Activated T-cell treated with anti-CD3 and anti-CD28 coated beads, Interleukin-2, amount 50 U/mL, for 72 hours (primary cell): ENCODE results near the gene GPR146. TPM values are rescaled to one million over a fixed set of nuclear protein-coding genes. Genes with fewer than 3 reads are reported as not detected.

Source experiments
- ATAC-seq, 2 donors: fragments of 150-1000 bp; cut with Tn5 transposase; replicated peaks in 1 of 2; 2 replicates each; pipeline ENCODE4 v1.10.0; 2021; ENCODE audit warnings: moderate library complexity in 2 of 2, mild to moderate bottlenecking in 1 of 2
- DNase-seq, 2 donors: peaks; one replicate each; pipeline ENCODE4 v3.0.0; 2021 to 2022; ENCODE audit warnings: mixed read lengths in 1 of 2
- H3K27ac Mint-ChIP-seq: one replicate; pipeline ENCODE4 v1.8.0; 2022; ENCODE audit warnings: mild to moderate bottlenecking, moderate library complexity, mixed read lengths
- H3K27me3 Mint-ChIP-seq: one replicate; pipeline ENCODE4 v1.8.0; 2022; ENCODE audit warnings: low read depth, mixed read lengths
- H3K36me3 Mint-ChIP-seq, 2 donors: one replicate each; pipeline ENCODE4 v1.8.0; 2022; ENCODE audit warnings: mixed read lengths in 2 of 2, mild to moderate bottlenecking in 1 of 2; ENCODE audit not compliant: insufficient read depth in 2 of 2
- H3K4me1 Mint-ChIP-seq: one replicate; pipeline ENCODE4 v1.8.0; 2022; ENCODE audit warnings: low read depth, mixed read lengths
- H3K4me3 Mint-ChIP-seq, 2 donors: one replicate each; pipeline ENCODE4 v1.8.0; 2022; ENCODE audit warnings: mild to moderate bottlenecking in 2 of 2, mixed read lengths in 2 of 2, moderate library complexity in 2 of 2
- H3K9me3 Mint-ChIP-seq, 2 donors: one replicate each; pipeline ENCODE4 v1.8.0; 2022; ENCODE audit warnings: mixed read lengths in 2 of 2
- total RNA-seq, 2 donors: library from RNA; stranded (reverse); gene quantifications; one replicate each; pipeline ENCODE4 v1.2.3, GENCODE V29; 2022

Gene GPR146
- total RNA-seq, 2 donors from 2014 or later, result 0.91 to 2.7 TPM

DNA sequence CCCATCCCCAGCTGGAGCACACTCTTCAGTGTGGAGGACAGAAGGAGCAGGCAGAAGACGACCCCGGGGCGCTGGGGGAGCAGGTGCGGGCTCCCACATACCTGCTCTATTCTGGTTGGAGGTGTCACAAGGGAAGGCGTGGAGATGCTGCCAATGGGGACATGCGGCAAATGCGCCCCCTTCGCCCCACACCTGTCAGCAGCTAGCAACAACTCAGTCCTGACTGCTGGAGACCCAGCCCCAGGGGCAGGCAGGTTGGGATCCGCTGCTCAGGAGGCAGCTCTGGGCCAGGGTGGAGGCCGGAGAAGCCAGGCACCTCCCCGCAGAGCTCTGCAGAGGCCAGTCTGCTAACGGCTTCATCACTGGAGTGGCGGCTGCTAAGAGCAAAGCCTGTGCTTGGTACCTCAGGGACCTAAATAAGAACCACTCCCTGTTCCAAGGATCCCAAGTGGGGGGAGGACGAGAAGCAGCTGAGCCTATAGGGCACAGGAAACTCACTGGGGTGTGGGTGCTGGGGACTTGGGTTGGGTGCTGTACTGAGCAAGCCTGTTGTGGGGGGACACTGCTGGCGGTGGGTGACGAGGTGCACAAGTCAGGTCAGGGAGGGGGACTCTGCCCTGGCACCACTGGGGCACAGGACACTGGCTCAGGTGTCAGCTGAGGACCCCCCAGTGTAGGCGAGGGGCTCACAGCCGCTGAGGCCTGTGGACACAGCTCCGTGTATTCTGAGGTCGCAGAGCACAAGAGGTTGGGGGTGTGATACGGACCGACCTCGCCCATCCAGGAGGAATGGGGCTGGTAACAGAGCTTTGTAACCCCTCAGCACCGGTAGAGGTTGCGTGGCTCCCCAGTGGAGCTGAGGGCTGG lies 19.2 kb upstream of the GPR146 start:
- Mint-ChIP-seq H3K4me3 (no peak overlapping the region), H3K27ac (no peak overlapping the region), H3K4me1 (peaks cover 13% of the 10 kb centered on the region), H3K27me3 (no peaks in the 10 kb centered on the region), H3K36me3 (peaks cover 2 to 3% of the 10 kb centered on the region in 2 donors), H3K9me3 (peaks cover 0 to 2% of the 10 kb centered on the region in 2 donors)
- ATAC-seq, result no peak
- no peak for DNase-seq

DNA sequence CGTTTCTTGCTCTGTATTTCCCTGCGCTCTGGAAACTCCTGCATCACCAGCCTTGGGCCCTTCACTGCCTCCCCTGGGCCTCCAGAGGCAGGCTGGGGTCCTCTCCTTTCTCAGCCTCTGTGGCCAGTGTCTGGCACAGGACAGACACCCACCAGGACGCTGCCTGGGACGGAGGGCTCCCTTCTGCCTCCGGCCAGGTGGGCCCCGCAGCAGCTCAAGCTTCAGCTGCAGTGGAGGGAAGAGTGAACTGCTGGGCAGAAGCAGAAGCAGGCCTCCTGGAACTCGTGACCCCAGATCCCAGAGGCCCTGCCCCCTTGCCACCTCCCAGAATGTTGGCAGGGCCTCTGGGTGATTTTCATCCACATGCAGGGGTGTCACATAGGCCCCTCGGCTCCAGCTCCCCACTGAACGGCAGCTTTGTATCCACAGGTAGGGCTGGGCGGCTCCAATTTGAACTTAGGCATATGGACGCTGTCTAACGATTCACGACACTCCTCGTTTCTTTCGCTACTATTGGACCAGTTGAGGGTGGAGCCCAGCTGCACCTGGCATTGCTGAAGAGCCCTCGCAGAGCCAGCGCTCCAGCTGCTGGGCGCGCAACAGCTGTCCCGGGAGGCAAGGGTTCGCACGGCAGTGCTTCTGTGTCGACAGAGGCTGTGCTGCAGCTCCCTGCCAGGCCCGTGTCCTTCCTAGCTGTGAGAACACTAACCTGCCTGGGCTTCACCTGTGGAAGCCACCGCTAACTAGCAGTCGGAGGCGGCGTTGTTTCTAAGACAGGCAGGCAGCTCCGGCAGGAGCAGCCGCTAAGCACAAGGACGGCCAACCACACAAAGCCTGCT lies 18.4 kb upstream of the GPR146 start:
- Mint-ChIP-seq H3K36me3 (peaks cover 2 to 3% of the 10 kb centered on the region in 2 donors), H3K27ac (no peak overlapping the region), H3K4me1 (peaks cover 13% of the 10 kb centered on the region), H3K4me3 (peak overlapping the region in 1 of 2 donors; percentile 62), H3K9me3 (peaks cover 0 to 2% of the 10 kb centered on the region in 2 donors), H3K27me3 (no peaks in the 10 kb centered on the region)
- ATAC-seq, result no peak
- no peak for DNase-seq

DNA sequence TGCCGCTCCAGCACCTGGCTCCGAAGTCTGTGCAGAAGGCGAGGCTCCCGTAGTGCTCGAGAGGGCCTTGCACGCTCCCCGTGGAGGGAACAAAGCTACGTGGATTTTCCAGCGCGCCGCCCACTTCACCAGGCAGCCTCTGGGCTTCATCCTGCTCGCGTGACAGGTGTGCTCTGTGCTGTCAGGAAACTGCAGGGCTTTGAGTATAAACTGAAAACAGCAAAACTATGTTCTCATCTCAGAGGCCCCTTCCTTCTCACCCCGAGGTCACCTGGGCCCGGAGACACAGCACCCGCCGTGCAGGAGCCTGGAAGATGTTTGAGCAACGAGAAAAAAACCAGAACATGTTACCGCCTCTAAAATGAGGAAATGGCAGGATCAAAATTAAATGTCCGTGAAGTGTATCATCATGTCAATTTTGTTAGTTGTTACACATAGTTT lies 17.6 kb upstream of the GPR146 start:
- Mint-ChIP-seq H3K4me1 (peaks cover 13% of the 10 kb centered on the region), H3K36me3 (peaks cover 0 to 1% of the 10 kb centered on the region in 2 donors), H3K27me3 (no peaks in the 10 kb centered on the region), H3K4me3 (peak overlapping the region; percentile 29 to 62), H3K27ac (no peak overlapping the region), H3K9me3 (peaks cover 0 to 2% of the 10 kb centered on the region in 2 donors)
- DNase-seq (no peak), ATAC-seq (no peak)

DNA sequence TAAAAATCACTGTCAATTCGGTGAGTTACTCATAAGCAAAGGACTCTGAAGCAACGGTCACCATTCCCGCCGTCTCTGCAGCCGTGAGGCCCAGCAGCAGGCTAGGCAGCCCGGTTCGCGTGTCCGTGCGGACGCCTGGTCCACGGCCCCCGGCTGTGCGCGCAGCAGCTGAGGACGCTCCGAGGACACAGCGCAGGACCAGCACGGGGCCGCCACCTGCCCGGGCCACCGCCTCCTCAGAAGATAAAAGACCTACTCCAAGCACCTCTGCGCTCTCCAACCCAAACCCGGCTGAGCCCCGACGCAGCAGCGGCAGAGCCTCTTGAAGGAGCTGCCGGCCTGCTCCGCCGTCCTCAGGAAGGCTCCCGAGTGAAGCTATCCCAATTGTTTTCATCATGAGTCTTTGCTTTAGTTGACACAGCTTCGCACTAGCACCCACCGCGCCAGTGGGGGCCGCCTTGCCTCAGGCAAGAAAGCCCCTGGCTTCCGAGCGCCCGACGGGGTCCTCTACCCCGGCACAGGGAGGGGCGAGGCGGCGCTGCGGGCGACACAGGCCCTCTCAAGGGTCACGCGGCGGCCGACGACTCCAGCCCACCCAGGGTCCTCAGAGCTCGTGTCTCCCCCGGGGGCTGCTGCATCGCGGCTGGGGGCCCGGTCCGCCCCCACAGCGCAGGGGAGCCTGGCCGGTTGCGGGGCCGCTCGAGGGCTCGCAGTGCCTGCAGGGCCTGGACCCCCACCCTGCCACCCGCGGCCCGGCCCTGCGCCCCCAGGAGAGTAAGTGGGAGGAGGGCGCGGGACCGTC lies 16.9 kb upstream of the GPR146 start:
- Mint-ChIP-seq H3K27ac (no peak overlapping the region), H3K36me3 (peaks cover 0 to under 1% of the 10 kb centered on the region in 2 donors), H3K4me1 (peaks cover 13% of the 10 kb centered on the region), H3K27me3 (no peaks in the 10 kb centered on the region), H3K9me3 (peaks cover 0 to 2% of the 10 kb centered on the region in 2 donors), H3K4me3 (peak overlapping the region; percentile 48 to 62)
- DNase-seq, result no peak
- no peak for ATAC-seq

DNA sequence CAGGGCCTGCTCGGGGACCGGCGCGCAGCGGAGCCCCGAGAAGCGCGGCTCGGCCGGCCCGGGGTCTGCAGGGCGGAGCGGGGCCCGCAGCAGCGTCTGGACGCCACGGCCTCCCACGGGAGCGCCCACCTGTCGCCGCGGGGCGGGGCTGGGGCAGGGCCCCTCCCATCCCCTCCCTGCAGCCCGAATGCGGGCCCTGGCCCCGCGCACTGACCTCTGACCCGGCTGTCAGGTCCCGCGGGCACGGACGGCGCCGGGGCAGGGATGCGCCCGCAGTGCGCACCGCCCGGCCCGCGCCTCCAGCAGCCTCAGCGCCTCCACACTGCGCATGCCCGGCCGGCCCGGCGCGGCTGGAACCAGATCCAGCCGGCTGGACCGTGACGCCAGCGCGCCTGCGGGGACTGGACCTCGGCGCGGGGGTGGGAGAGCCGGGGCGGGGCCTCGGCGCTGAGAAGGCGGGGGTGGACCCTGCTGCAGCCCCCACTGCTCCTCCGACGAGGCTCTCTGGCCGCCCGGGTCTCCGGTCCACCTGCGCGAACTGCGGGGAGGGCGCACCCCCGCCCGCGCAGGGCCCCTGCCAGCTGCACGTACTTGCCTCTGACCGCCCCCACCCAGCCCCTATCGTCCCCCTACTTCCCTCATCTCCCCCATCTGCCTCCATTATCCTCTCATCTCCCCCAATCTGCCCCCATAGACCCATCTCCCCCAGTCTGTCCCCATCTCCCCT lies 16.1 kb upstream of the GPR146 start:
- Mint-ChIP-seq H3K27ac (no peak overlapping the region), H3K4me1 (peaks cover 19% of the 10 kb centered on the region), H3K27me3 (no peaks in the 10 kb centered on the region), H3K36me3 (no peaks in the 10 kb centered on the region), H3K9me3 (peaks cover 0 to 2% of the 10 kb centered on the region in 2 donors), H3K4me3 (peak overlapping the region; percentile 81 to 83)
- ATAC-seq, result peak; percentile 87 to 90
- DNase-seq, result peak; percentile 79 to 92

DNA sequence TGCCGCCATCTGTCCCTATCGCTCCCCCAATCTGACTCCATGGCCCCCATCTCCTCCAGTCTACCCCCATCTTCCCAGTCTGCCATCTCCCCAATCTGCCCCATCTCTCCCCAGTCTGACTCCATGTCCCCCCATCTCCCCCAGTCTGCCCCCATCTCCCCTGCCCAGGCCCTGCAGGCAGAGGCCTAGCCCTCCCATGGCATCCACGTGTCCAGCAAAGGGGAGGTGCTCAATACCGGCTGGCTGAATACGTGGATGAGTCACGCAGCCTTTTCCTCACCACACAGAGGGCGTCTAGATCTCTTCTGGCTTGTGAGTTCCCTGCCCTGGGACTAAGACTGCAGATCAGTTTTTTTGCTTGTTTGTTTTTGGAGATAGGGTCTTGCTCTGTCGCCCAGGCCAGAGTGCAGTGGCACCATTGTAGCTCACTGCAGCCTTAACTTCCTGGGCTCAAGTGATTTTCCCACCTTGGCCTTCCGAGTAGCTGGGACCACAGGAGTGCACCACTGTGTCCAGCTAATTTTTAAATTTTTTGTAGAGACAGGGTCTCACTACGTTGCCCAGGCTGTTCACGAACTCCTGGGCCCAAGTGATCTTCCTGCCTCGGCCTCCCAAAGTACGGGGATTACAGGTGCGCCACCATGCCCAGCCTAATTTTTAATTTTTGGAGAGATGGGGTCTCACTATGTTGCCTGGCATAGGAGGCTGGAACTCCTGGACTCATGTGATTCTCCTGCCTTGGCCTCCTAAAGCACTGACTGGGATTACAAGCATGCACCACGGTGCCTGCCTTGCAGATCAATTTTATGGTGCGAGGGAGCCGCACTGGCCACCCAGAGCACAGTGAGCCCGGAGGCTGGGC lies 15.3 kb upstream of the GPR146 start:
- Mint-ChIP-seq H3K9me3 (no peaks in the 10 kb centered on the region), H3K4me1 (peaks cover 27% of the 10 kb centered on the region), H3K27ac (peak overlapping the region; percentile 33), H3K4me3 (peak overlapping the region; percentile 81 to 83), H3K36me3 (no peaks in the 10 kb centered on the region), H3K27me3 (no peaks in the 10 kb centered on the region)
- peak; percentile 84 to 85 for ATAC-seq
- DNase-seq, result peak; percentile 68 to 75

DNA sequence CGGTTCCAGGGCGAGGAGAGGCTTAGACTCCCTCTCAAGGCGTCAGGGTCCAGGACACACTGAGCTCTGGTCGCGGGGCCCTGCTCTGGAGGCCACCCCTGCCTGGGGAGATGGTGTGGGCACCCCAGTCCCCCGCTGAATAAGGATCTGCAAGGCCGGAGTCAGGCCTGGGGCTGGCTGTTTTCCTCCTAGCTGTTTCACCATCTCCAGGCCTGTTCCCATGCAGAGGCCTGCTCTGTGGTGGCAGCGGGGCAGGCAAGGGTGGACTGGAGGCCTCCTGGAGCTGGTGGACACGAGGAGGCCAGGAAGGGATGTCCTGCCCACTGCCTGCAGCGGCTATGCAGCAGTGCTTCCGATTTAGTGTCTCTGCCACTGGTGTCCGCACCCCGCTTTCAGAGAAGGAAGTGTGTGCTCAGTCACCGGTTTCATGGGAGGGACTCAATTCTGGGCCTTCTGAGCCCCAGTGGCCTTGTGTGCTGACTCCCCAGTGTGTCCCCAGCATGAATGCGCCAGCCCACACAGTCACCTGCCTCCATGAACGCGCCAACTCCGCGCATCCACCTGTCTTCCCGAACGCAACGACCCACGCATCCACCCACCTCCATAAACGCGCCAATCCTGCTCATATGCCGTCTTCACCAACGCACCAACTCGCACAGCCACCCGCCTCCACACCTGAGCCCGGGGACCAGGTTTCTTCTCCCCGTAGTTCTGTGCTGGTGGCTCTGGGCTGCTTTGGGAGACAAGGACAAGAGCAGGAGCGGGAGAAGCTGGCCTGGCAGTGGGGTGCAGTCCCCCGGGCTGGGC lies 14.5 kb upstream of the GPR146 start:
- ATAC-seq, result no peak
- no peak for DNase-seq
- Mint-ChIP-seq H3K27me3 (no peaks in the 10 kb centered on the region), H3K9me3 (no peaks in the 10 kb centered on the region), H3K27ac (no peak overlapping the region), H3K4me3 (peak overlapping the region in 1 of 2 donors; percentile 81), H3K4me1 (peaks cover 29% of the 10 kb centered on the region), H3K36me3 (no peaks in the 10 kb centered on the region)

DNA sequence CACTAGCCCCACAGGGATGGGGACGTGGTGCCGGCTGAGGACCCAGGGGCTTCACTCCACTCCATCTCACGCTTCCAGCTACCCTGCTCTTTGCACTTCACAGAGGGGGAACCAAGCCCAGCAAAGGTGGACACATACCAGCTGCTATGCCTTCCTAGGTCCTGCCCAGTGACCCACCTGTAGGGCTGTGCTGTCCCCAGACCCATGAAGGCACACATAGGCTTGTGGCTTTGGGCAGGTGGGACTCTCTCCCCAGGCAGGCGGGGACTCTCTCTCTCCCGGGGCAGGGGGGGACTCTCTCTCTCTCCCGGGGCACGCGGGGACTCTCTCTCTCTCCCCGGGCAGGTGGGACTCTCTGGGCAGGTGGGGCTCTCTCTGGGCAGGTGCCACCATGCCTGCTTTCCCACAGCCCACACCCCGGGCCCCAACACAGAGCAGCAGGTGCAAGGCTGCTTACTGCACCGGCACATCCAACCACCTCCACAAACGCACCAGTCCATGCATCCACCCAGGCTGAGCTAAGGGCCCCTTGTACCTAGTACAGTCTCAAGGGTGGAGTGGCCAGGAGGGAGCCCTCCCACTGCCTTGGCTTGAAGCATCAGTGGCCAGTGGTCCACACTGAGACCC lies 13.8 kb upstream of the GPR146 start:
- ATAC-seq (no peak), DNase-seq (no peak)
- Mint-ChIP-seq H3K36me3 (no peaks in the 10 kb centered on the region), H3K4me1 (peaks cover 29% of the 10 kb centered on the region), H3K27me3 (no peaks in the 10 kb centered on the region), H3K4me3 (no peak overlapping the region), H3K27ac (no peak overlapping the region), H3K9me3 (no peaks in the 10 kb centered on the region)

DNA sequence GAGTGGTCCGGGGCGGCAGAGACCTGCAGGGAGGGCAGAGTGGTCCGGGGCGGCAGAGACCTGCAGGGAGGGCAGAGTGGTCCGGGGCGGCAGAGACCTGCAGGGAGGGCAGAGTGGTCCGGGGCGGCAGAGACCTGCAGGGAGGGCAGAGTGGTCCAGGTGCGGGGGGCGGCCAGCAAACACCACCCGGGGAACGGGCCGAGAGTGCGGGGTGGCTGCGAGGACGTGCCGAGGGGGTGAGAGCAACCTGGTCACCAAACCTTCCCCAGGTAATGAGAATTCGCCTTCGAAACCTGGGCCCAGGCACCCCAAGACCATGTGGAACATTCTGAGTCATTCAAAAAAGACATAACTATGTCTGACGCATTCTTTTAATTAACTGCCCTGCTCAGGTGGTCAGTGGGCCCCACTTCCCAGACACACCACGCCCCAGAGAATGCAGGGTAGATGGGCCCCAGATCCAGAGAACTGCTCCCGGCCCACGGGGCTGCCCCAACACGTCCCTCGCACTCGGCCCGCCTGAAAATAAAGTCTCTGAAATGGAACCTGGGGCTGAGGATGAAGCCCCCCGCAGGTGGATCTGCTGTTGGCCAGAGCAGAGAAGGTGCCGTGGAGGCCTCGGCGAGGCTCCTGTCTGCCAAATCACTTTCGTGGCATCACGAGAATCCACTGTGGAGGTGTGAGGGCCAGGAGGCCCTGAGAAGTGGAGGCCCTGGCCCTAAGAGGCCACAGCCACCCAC lies 12.5 kb upstream of the GPR146 start:
- no peak overlapping the region for H3K27ac Mint-ChIP-seq
- DNase-seq (no peak), ATAC-seq (no peak)
- no peaks in the 10 kb centered on the region for H3K27me3 Mint-ChIP-seq
- peaks cover 29% of the 10 kb centered on the region for H3K4me1 Mint-ChIP-seq
- no peaks in the 10 kb centered on the region for H3K36me3 Mint-ChIP-seq
- no peaks in the 10 kb centered on the region for H3K9me3 Mint-ChIP-seq
- H3K4me3 Mint-ChIP-seq, result no peak overlapping the region

DNA sequence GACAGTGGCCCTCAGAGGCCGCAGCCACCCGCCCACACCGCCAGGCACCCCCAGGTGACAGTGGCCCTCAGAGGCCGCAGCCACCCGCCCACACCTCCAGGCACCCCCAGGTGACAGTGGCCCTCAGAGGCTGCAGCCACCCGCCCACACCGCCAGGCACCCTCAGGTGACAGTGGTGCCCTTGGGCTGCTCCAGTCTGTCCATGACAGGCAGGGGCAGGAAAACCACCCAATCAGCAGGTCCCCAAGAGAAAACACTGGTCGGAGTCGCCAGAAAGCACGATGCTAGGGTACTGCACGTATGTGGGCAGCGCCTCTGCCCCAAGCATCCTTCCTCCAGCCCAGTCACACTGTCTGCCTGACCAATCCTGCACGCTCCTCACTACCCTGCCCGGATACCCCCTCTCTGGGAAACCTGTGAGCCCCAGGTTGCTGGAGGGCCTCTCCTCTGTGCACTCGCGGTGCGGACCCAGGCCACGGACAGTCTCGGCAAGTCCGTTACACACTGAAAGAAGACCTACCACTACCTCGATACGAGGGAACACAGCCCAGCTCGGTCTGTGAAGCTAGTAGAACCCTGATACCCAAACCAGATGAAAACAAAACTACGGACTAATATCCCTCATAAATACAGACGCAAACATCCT lies 11.7 kb upstream of the GPR146 start:
- Mint-ChIP-seq H3K27me3 (no peaks in the 10 kb centered on the region), H3K36me3 (no peaks in the 10 kb centered on the region), H3K27ac (no peak overlapping the region), H3K9me3 (no peaks in the 10 kb centered on the region), H3K4me3 (no peak overlapping the region), H3K4me1 (peaks cover 29% of the 10 kb centered on the region)
- ATAC-seq (no peak), DNase-seq (no peak)
